ENCODE results near the gene KMT2C. TPM values are rescaled to one million over a fixed set of nuclear protein-coding genes. Genes with fewer than 3 reads are reported as not detected.

KMT2C gene
- total RNA-seq, 1 donor from 2014 or later = 52.0 TPM

DNA sequence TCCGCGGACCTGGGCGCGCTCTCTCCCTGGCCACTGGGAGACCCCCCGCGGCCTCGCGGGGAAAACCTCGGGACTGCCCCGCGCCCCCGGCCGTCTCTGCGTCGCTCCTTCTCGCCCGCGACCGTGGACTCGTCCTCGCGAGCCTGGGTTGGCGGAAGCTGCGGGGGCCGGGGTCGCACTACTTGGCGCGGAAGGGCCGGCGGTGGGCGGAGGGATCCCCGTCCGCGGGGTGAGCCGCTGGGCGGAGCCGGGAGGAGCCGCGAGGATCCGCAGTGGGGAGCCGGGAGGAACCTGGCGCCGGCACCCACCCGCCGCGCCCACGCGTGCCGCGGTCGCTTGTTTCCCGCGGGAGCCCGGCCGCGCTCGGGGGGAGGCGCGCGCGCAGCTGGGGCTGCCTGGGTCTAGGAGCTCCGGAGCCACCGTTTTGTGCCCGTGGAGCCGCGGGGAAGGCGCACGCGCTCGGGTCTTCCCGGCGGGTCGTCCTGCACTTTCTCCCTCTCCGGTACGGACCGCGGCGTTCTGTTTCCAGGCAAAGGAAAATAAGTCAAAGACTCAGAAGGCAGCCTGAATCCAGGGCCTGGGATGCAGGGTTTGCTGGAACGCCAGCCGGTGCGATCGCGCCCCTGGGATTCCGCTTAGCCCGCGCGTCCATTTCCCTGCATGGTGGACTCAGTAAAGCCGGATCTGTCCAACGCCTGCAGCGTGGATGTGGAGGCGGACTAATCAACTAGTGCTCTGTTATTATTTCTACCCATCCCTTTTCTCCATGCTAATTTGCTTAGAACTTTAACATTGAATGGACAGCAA lies 28.7 kb upstream of the KMT2C start:
- Mint-ChIP-seq H3K4me3 (ENCODE audit: unreplicated experiment) (peak overlapping the region; percentile 84), H3K27me3 (ENCODE audit: low read depth) (no peaks in the 10 kb centered on the region), H3K27ac (ENCODE audit: unreplicated experiment) (peak overlapping the region; percentile 84), H3K36me3 (ENCODE audit: low read depth) (no peaks in the 10 kb centered on the region), H3K4me1 (ENCODE audit: low read depth) (peaks cover 24% of the 10 kb centered on the region), H3K9me3 (ENCODE audit: low read depth) (no peaks in the 10 kb centered on the region)
- TF ChIP-seq, protein P1, sequence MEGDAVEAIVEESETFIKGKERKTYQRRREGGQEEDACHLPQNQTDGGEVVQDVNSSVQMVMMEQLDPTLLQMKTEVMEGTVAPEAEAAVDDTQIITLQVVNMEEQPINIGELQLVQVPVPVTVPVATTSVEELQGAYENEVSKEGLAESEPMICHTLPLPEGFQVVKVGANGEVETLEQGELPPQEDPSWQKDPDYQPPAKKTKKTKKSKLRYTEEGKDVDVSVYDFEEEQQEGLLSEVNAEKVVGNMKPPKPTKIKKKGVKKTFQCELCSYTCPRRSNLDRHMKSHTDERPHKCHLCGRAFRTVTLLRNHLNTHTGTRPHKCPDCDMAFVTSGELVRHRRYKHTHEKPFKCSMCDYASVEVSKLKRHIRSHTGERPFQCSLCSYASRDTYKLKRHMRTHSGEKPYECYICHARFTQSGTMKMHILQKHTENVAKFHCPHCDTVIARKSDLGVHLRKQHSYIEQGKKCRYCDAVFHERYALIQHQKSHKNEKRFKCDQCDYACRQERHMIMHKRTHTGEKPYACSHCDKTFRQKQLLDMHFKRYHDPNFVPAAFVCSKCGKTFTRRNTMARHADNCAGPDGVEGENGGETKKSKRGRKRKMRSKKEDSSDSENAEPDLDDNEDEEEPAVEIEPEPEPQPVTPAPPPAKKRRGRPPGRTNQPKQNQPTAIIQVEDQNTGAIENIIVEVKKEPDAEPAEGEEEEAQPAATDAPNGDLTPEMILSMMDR (IDR thresholded peaks at IDR 0.05) = peak; percentile 19
- DNase-seq (ENCODE audit: low spot score) = peak; percentile 94

DNA sequence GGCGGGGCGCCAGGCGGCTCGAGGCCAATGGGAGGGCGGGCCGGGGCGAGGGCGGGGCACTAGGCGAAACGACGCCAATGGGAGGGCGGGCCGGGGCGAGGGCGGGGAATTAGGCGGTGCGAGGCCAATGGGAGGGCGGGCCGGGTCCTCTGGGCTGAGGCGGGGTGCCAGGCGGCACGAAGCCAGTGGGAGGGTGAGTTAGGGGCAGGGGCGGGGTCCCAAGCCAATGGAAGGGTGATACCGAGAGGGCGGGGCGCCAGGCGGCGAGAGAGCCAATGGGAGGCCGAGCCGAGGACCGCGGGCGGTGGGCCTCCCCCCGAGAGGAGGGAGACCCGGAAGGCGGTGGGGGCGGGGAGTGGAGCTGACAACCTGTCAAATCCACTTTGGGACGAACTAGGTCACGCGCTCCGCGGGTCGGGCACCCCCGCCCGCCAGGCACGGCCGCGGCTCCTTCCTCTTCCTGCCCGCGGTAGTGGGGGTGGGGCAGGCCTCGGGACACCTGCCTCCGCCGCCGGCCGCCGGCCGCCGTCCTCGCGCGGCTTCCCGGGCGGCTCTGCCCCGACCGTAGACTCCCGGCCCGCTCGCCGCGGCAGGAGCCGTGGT lies 28.0 kb upstream of the KMT2C start:
- Mint-ChIP-seq H3K27ac (ENCODE audit: unreplicated experiment) (peak overlapping the region; percentile 32), H3K9me3 (ENCODE audit: low read depth) (no peaks in the 10 kb centered on the region), H3K4me1 (ENCODE audit: low read depth) (peaks cover 26% of the 10 kb centered on the region), H3K4me3 (ENCODE audit: unreplicated experiment) (peak overlapping the region; percentile 94), H3K36me3 (ENCODE audit: low read depth) (no peaks in the 10 kb centered on the region), H3K27me3 (ENCODE audit: low read depth) (no peaks in the 10 kb centered on the region)
- DNase-seq (ENCODE audit: low spot score) = peak; percentile 100
- TF ChIP-seq, protein P1 (IDR thresholded peaks at IDR 0.05) = no peak

DNA sequence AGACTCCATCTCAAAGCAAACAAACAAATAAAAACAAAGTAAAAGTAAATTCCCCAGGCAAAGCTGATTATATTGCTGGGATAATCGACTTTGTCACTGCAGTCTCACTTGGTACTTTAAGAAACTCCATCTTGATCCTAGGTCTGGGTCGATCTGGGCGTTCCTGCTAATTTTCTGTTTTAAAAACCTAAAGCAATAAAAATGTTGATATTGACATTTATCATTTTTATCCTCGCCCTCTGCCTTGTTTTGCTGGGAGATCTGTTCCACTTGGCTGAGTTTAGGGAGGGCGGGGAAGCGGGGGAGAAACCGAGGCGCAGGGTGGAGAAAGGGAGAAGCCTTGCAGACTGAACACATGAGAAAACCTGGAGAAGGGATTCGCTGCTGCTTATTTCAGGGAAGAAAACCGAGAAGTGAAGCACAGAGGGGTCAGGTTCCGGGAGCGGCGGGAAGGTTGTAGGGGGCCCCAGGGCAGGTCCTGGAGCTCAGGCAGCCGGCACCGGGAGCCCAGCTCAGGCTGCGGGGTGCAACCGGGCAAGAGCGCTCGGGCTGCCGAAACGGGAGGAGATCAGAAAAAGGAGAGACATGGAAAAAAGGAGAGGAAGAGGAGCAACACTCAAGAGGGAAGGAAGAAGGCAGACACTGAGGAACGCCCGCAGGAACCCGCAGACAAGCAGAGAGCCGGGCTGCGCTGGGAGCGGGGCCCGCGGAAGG lies 27.3 kb upstream of the KMT2C start:
- Mint-ChIP-seq H3K27me3 (ENCODE audit: low read depth) (no peaks in the 10 kb centered on the region), H3K4me3 (ENCODE audit: unreplicated experiment) (peak overlapping the region; percentile 94), H3K27ac (ENCODE audit: unreplicated experiment) (peak overlapping the region; percentile 96), H3K36me3 (ENCODE audit: low read depth) (no peaks in the 10 kb centered on the region), H3K9me3 (ENCODE audit: low read depth) (no peaks in the 10 kb centered on the region), H3K4me1 (ENCODE audit: low read depth) (peaks cover 26% of the 10 kb centered on the region)
- TF ChIP-seq, protein P1 (IDR thresholded peaks at IDR 0.05) = no peak
- no peak for DNase-seq (ENCODE audit: low spot score)

DNA sequence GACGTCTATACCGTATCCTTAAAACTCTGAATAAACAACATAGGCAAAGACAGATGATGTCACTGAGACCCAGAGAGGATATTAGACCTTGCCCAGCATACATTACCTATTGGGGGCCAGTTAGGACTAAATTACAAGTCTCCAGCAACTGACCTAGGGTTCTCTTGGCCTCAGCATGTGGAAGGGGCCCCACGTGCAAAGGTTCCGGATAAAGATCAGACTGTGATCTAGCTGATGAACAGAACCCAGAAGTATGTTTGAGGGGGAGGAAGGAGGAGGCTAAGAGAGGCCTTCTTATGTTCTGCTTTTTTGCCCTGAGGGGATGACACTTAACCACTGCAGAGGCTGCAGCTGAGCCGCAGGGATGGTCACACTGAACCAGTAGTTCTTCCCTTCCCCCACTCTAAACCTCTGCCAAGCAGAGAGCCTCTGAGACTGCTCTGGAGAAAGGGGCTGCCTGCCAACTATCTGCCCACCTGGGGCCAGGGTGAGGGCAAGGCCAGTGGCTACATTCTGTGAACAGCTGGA lies 24.0 kb upstream of the KMT2C start:
- Mint-ChIP-seq H3K27me3 (ENCODE audit: low read depth) (no peaks in the 10 kb centered on the region), H3K27ac (ENCODE audit: unreplicated experiment) (peak overlapping the region; percentile 64)

More for the DNA sequence above, 24.0 kb upstream of the KMT2C start:
- TF ChIP-seq, protein P1 (IDR thresholded peaks at IDR 0.05) = no peak
- no peak for DNase-seq (ENCODE audit: low spot score)
- Mint-ChIP-seq H3K4me3 (ENCODE audit: unreplicated experiment) (no peak overlapping the region), H3K4me1 (ENCODE audit: low read depth) (peaks cover 20% of the 10 kb centered on the region), H3K9me3 (ENCODE audit: low read depth) (no peaks in the 10 kb centered on the region), H3K36me3 (ENCODE audit: low read depth) (no peaks in the 10 kb centered on the region)

All from chondrocyte (in vitro differentiated cells).